T-helper 17 cell (primary cell): Measurements from ENCODE around the gene SOAT1. TPM values are rescaled to one million over a fixed set of nuclear protein-coding genes. Genes with fewer than 3 reads are reported as not detected.

Experiments
- ATAC-seq: fragments of 150-1000 bp; cut with Tn5 transposase; 2 replicates; pipeline ENCODE4 v1.10.0; 2021; ENCODE audit warnings: mild to moderate bottlenecking, moderate library complexity
- DNase-seq, 3 donors: peaks; one replicate each; pipeline versions ENCODE4 v3.0.0 to v3.0.0-alpha.2; 2020 to 2021
- H3K9me3 ChIP-seq: one replicate; pipeline ENCODE4 v1.7.0; 2013; ENCODE audit warnings: low read length, mild to moderate bottlenecking; ENCODE audit not compliant: control insufficient read depth, poor library complexity, severe bottlenecking
- H3K27ac Mint-ChIP-seq: one replicate; pipeline ENCODE4 v1.8.0; 2022; ENCODE audit warnings: mild to moderate bottlenecking, moderate library complexity, mixed read lengths
- H3K27me3 Mint-ChIP-seq: one replicate; pipeline ENCODE4 v1.8.0; 2022; ENCODE audit warnings: mixed read lengths
- H3K36me3 Mint-ChIP-seq: one replicate; pipeline ENCODE4 v1.8.0; 2022; ENCODE audit warnings: low read depth, mixed read lengths
- H3K4me1 Mint-ChIP-seq: one replicate; pipeline ENCODE4 v1.8.0; 2022; ENCODE audit warnings: mild to moderate bottlenecking, mixed read lengths
- H3K4me3 Mint-ChIP-seq: one replicate; pipeline ENCODE4 v1.8.0; 2022; ENCODE audit warnings: mild to moderate bottlenecking, moderate library complexity, mixed read lengths
- total RNA-seq, 4 donors: library from RNA in 2 of 4; stranded (reverse) in 2 of 4; gene quantifications; one replicate each; pipeline ENCODE4 v1.2.3 and lab custom pipeline; 2022 to 2026

Gene SOAT1
- total RNA-seq, 2 donors from 2014 or later = 35.4 to 38.7 TPM

GRCh38 chr1:179287946-179288345, 5.7 kb upstream of the SOAT1 start:
- no peak overlapping the region for H3K4me3 Mint-ChIP-seq

GRCh38 chr1:179288977-179289376, 4.6 kb upstream of the SOAT1 start:
- H3K27ac Mint-ChIP-seq = no peak overlapping the region
- H3K36me3 Mint-ChIP-seq = no peaks in the 10 kb centered on the region
- H3K9me3 ChIP-seq = no peaks in the 10 kb centered on the region
- H3K4me1 Mint-ChIP-seq = peaks cover 14% of the 10 kb centered on the region
- ATAC-seq (no peak), DNase-seq (no peak)
- H3K4me3 Mint-ChIP-seq = no peak overlapping the region
- H3K27me3 Mint-ChIP-seq = no peaks in the 10 kb centered on the region

More at GRCh38 chr1:179287946-179288345, 5.7 kb upstream of the SOAT1 start:
- no peaks in the 10 kb centered on the region for H3K36me3 Mint-ChIP-seq
- DNase-seq (no peak), ATAC-seq (no peak)
- no peak overlapping the region for H3K27ac Mint-ChIP-seq
- no peaks in the 10 kb centered on the region for H3K27me3 Mint-ChIP-seq
- no peaks in the 10 kb centered on the region for H3K9me3 ChIP-seq
- H3K4me1 Mint-ChIP-seq = peaks cover 9% of the 10 kb centered on the region

GRCh38 chr1:179295164-179295755, 1.7 kb downstream of the SOAT1 start:
- peak overlapping the region; percentile 96 for H3K4me3 Mint-ChIP-seq
- H3K9me3 ChIP-seq = no peaks in the 10 kb centered on the region
- H3K27me3 Mint-ChIP-seq = no peaks in the 10 kb centered on the region
- H3K36me3 Mint-ChIP-seq = no peaks in the 10 kb centered on the region
- DNase-seq (no peak), ATAC-seq (no peak)
- peak overlapping the region; percentile 94 for H3K27ac Mint-ChIP-seq
- H3K4me1 Mint-ChIP-seq = peaks cover 44% of the 10 kb centered on the region

- no peaks in the 10 kb centered on the region for H3K9me3 ChIP-seq
- no peak for ATAC-seq
- Mint-ChIP-seq H3K4me3 (no peak overlapping the region), H3K27ac (peak overlapping the region; percentile 85), H3K27me3 (no peaks in the 10 kb centered on the region), H3K4me1 (peaks cover 48% of the 10 kb centered on the region), H3K36me3 (no peaks in the 10 kb centered on the region)
- no peak for DNase-seq
These were observed 2.9 kb downstream of the SOAT1 start for GRCh38 chr1:179296356-179297104.

GRCh38 chr1:179297105-179297378, 3.4 kb downstream of the SOAT1 start:
- H3K27ac Mint-ChIP-seq = peak overlapping the region; percentile 85
- peaks cover 50% of the 10 kb centered on the region for H3K4me1 Mint-ChIP-seq
- H3K36me3 Mint-ChIP-seq = no peaks in the 10 kb centered on the region
- ATAC-seq (no peak), DNase-seq (no peak)
- no peak overlapping the region for H3K4me3 Mint-ChIP-seq
- no peaks in the 10 kb centered on the region for H3K27me3 Mint-ChIP-seq
- H3K9me3 ChIP-seq = no peaks in the 10 kb centered on the region

GRCh38 chr1:179298952-179299351, 5.4 kb downstream of the SOAT1 start:
- ATAC-seq (peak; percentile 92), DNase-seq (peak in 2 of 3 donors; percentile 13 to 22)
- peaks cover 45% of the 10 kb centered on the region for H3K4me1 Mint-ChIP-seq
- no peaks in the 10 kb centered on the region for H3K9me3 ChIP-seq
- no peaks in the 10 kb centered on the region for H3K36me3 Mint-ChIP-seq
- H3K4me3 Mint-ChIP-seq = peak overlapping the region; percentile 34
- H3K27me3 Mint-ChIP-seq = no peaks in the 10 kb centered on the region
- H3K27ac Mint-ChIP-seq = peak overlapping the region; percentile 85

GRCh38 chr1:179300112-179300511, 6.5 kb downstream of the SOAT1 start:
- Mint-ChIP-seq H3K27me3 (no peaks in the 10 kb centered on the region), H3K4me1 (peaks cover 48% of the 10 kb centered on the region), H3K27ac (peak overlapping the region; percentile 85), H3K36me3 (peaks cover 5% of the 10 kb centered on the region), H3K4me3 (peak overlapping the region; percentile 81)
- DNase-seq (no peak), ATAC-seq (no peak)
- no peaks in the 10 kb centered on the region for H3K9me3 ChIP-seq

GRCh38 chr1:179302070-179302469, 8.5 kb downstream of the SOAT1 start:
- no peaks in the 10 kb centered on the region for H3K9me3 ChIP-seq
- DNase-seq (no peak), ATAC-seq (no peak)
- Mint-ChIP-seq H3K27ac (peak overlapping the region; percentile 29), H3K4me3 (peak overlapping the region; percentile 25), H3K36me3 (peaks cover 8% of the 10 kb centered on the region), H3K27me3 (no peaks in the 10 kb centered on the region), H3K4me1 (peaks cover 48% of the 10 kb centered on the region)

GRCh38 chr1:179303200-179303785, 9.7 kb downstream of the SOAT1 start:
- no peak overlapping the region for H3K4me3 Mint-ChIP-seq
- no peak for ATAC-seq

GRCh38 chr1:179305450-179305849, 11.9 kb downstream of the SOAT1 start:
- H3K27ac Mint-ChIP-seq = peak overlapping the region; percentile 45
- DNase-seq (no peak), ATAC-seq (no peak)
- no peaks in the 10 kb centered on the region for H3K9me3 ChIP-seq
- H3K36me3 Mint-ChIP-seq = peaks cover 8% of the 10 kb centered on the region
- no peaks in the 10 kb centered on the region for H3K27me3 Mint-ChIP-seq
- no peak overlapping the region for H3K4me3 Mint-ChIP-seq
- peaks cover 32% of the 10 kb centered on the region for H3K4me1 Mint-ChIP-seq

More at GRCh38 chr1:179303200-179303785, 9.7 kb downstream of the SOAT1 start:
- no peak for DNase-seq
- H3K9me3 ChIP-seq = no peaks in the 10 kb centered on the region
- Mint-ChIP-seq H3K27ac (no peak overlapping the region), H3K36me3 (peaks cover 8% of the 10 kb centered on the region), H3K27me3 (no peaks in the 10 kb centered on the region), H3K4me1 (peaks cover 45% of the 10 kb centered on the region)

- ATAC-seq (no peak), DNase-seq (no peak)
- Mint-ChIP-seq H3K27me3 (no peaks in the 10 kb centered on the region), H3K36me3 (peaks cover 6% of the 10 kb centered on the region), H3K4me1 (peaks cover 29% of the 10 kb centered on the region), H3K4me3 (no peak overlapping the region), H3K27ac (no peak overlapping the region)
- no peaks in the 10 kb centered on the region for H3K9me3 ChIP-seq
These were observed 16.7 kb downstream of the SOAT1 start for GRCh38 chr1:179310291-179310690.

- ATAC-seq (no peak), DNase-seq (no peak)
- Mint-ChIP-seq H3K36me3 (peaks cover 6% of the 10 kb centered on the region), H3K27me3 (no peaks in the 10 kb centered on the region), H3K4me3 (no peak overlapping the region), H3K4me1 (peaks cover 25% of the 10 kb centered on the region), H3K27ac (no peak overlapping the region)
- H3K9me3 ChIP-seq = no peaks in the 10 kb centered on the region
These were observed 17.1 kb downstream of the SOAT1 start for GRCh38 chr1:179310721-179311120.

GRCh38 chr1:179311149-179311700, 17.6 kb downstream of the SOAT1 start:
- peaks cover 24% of the 10 kb centered on the region for H3K4me1 Mint-ChIP-seq
- no peak overlapping the region for H3K27ac Mint-ChIP-seq
- no peak for DNase-seq
- H3K36me3 Mint-ChIP-seq = peaks cover 4% of the 10 kb centered on the region
- H3K27me3 Mint-ChIP-seq = no peaks in the 10 kb centered on the region
- no peak for ATAC-seq
- H3K4me3 Mint-ChIP-seq = no peak overlapping the region
- H3K9me3 ChIP-seq = no peaks in the 10 kb centered on the region
